COLO668 (cell line): ENCODE data around the gene FIGN.
A peak's percentile ranks its signal among the peaks of the same experiment; 100 is the strongest.

Experiments
- DNase-seq: peaks from one replicate; lab custom pipeline; 2025; ENCODE audit not compliant: unreplicated experiment; lab: John Stamatoyannopoulos, UW

FIGN gene

GRCh38 chr2:163737563-163737962 lies 1.8 kb upstream of the FIGN start:
- DNase-seq: no peak

- no peak for DNase-seq
Observed at GRCh38 chr2:163737190-163737439, 1.3 kb upstream of the FIGN start.

- peak; percentile 74 for DNase-seq
Observed at GRCh38 chr2:163736433-163737189, 803 bp upstream of the FIGN start.

- DNase-seq: no peak
Observed at GRCh38 chr2:163734881-163735684, 725 bp downstream of the FIGN start.

- DNase-seq: no peak
Observed at GRCh38 chr2:163734401-163734800, 1.4 kb downstream of the FIGN start.

- DNase-seq: no peak
Observed at GRCh38 chr2:163733956-163734355, 1.9 kb downstream of the FIGN start.

GRCh38 chr2:163733301-163733938 lies 2.4 kb downstream of the FIGN start:
- DNase-seq: no peak

GRCh38 chr2:163732727-163733126 lies 3.1 kb downstream of the FIGN start:
- DNase-seq: no peak

- no peak for DNase-seq
Observed at GRCh38 chr2:163731735-163732134, 4.1 kb downstream of the FIGN start.

- DNase-seq: no peak
Observed at GRCh38 chr2:163730556-163730955, 5.3 kb downstream of the FIGN start.

GRCh38 chr2:163729636-163730273 lies 6.1 kb downstream of the FIGN start:
- DNase-seq: no peak

GRCh38 chr2:163723881-163724280 lies 11.9 kb downstream of the FIGN start:
- DNase-seq: no peak

- no peak for DNase-seq
Observed at GRCh38 chr2:163723348-163723747, 12.5 kb downstream of the FIGN start.

- DNase-seq: no peak
Observed at GRCh38 chr2:163719331-163719730, 16.5 kb downstream of the FIGN start.

- DNase-seq: peak; percentile 26
Observed at GRCh38 chr2:163717993-163718680, 17.7 kb downstream of the FIGN start.

- DNase-seq: no peak
Observed at GRCh38 chr2:163717515-163717914, 18.3 kb downstream of the FIGN start.

GRCh38 chr2:163716101-163716500 lies 19.7 kb downstream of the FIGN start:
- no peak for DNase-seq

GRCh38 chr2:163715668-163716067 lies 20.1 kb downstream of the FIGN start:
- DNase-seq: no peak

GRCh38 chr2:163715199-163715598 lies 20.6 kb downstream of the FIGN start:
- DNase-seq: no peak

- no peak for DNase-seq
Observed at GRCh38 chr2:163713534-163714311, 22.1 kb downstream of the FIGN start.
